Esophagus squamous epithelium (tissue), 4 donors: ENCODE data around the gene MAP3K5.

Experiments used
- CTCF ChIP-seq, 6 experiments: fragments of 450-650 bp in 4 of 6; fragments of 200-600 bp in 2 of 6; sonication (generic) in 2 of 6; IDR thresholded peaks; one replicate each; pipeline ENCODE4 v1.5.1; 2016 to 2019; ENCODE audit warnings: antibody characterized with exemption in 6 of 6, mild to moderate bottlenecking in 4 of 6, moderate library complexity in 4 of 6
- POLR2A ChIP-seq, 4 donors: fragments of 450-650 bp; IDR thresholded peaks; one replicate each; pipeline ENCODE4 v1.6.1; 2017; ENCODE audit warnings: antibody characterized with exemption in 4 of 4, mild to moderate bottlenecking in 4 of 4, moderate library complexity in 3 of 4

GRCh38 chr6:136737374-136737844 is 54.9 kb downstream of the MAP3K5 start:
- TF ChIP-seq CTCF (IDR thresholded peaks at IDR 0.05), result no peak
- TF ChIP-seq POLR2A (IDR thresholded peaks at IDR 0.05), result no peak
